ENCODE data around the gene NR3C2. TPM values are rescaled to one million over a fixed set of nuclear protein-coding genes. Genes with fewer than 3 reads are reported as not detected.
"Not testable (repeated sequence)": the region's sequence is repeated elsewhere in the genome, so short reads cannot be mapped to it uniquely, and the experiment has no call there.

The NR3C2 gene
- total and polyA plus RNA-seq, 4 donors = 2.8 to 43.9 (median 11.5) TPM

DNA sequence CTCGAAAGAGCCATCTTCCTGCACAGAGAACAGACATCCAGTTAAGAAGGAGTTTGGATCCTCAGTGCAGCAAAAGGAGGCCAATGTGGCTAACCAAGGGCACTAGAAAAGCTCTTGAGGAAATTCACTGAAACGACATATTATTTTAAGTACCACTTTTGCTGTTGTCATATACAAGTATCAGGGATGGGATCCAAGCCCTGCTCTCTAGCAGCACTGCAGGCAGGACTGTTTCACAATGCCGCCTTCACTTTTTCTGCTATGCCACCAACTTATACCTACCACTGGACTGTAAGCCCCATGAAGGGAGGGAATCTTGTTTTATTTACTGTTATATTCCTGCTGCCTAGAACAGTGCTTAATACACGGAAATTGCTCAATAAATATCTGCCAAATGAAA lies 299.0 kb downstream of the NR3C2 start:
- H3K27me3 ChIP-seq (ENCODE audit: control insufficient read depth in 3 of 3, insufficient read depth in 3 of 3, low read length in 2 of 3) = no peaks in the 10 kb centered on the region
- no peaks in the 10 kb centered on the region for H3K4me1 ChIP-seq (ENCODE audit: control insufficient read depth in 5 of 5, insufficient read depth in 5 of 5, low read length in 5 of 5)
- ATAC-seq (ENCODE audit: insufficient read depth, low FRiP score) (no peak), DNase-seq (no peak)
- 62 to 68% methylated on average over 4 of the region's 4 CpGs for WGBS, 2 donors
- no peak for TF ChIP-seq CTCF (IDR thresholded peaks at IDR 0.05; ENCODE audit: control extremely low read depth, extremely low read depth)
- H3K36me3 ChIP-seq (ENCODE audit: control insufficient read depth in 4 of 4, insufficient read depth in 4 of 4, low read length in 4 of 4) = peaks cover 0 to 9% (median 0%) of the 10 kb centered on the region in 4 donors
- no peaks in the 10 kb centered on the region for H3K9me3 ChIP-seq (ENCODE audit: control insufficient read depth in 4 of 4, insufficient read depth in 3 of 4, low read length in 3 of 4)
- H3K27ac ChIP-seq (ENCODE audit: low read depth in 1 of 2, low read length in 1 of 2) = no peak overlapping the region
- no peak overlapping the region for H3K9ac ChIP-seq (ENCODE audit: insufficient read depth in 1 of 2, low read length in 2 of 2)
- H3K4me3 ChIP-seq = no peak overlapping the region

GRCh38 chr4:148141501-148141900 lies 300.7 kb downstream of the NR3C2 start:
- no peak for TF ChIP-seq CTCF (IDR thresholded peaks at IDR 0.05; ENCODE audit: control extremely low read depth, extremely low read depth)
- 91 to 94% methylated on average over 3 of the region's 3 CpGs for WGBS, 2 donors
- no peaks in the 10 kb centered on the region for H3K9me3 ChIP-seq (ENCODE audit: control insufficient read depth in 4 of 4, insufficient read depth in 3 of 4, low read length in 3 of 4)
- H3K9ac ChIP-seq (ENCODE audit: insufficient read depth in 1 of 2, low read length in 2 of 2) = no peak overlapping the region
- H3K27me3 ChIP-seq (ENCODE audit: control insufficient read depth in 3 of 3, insufficient read depth in 3 of 3, low read length in 2 of 3) = no peaks in the 10 kb centered on the region
- ATAC-seq (ENCODE audit: insufficient read depth, low FRiP score) = no peak
- H3K27ac ChIP-seq (ENCODE audit: low read depth in 1 of 2, low read length in 1 of 2) = no peak overlapping the region
- no peak overlapping the region for H3K4me3 ChIP-seq
- no peaks in the 10 kb centered on the region for H3K4me1 ChIP-seq (ENCODE audit: control insufficient read depth in 5 of 5, insufficient read depth in 5 of 5, low read length in 5 of 5)
- peaks cover 0 to 8% (median 0%) of the 10 kb centered on the region in 4 donors for H3K36me3 ChIP-seq (ENCODE audit: control insufficient read depth in 4 of 4, insufficient read depth in 4 of 4, low read length in 4 of 4)
- peak in 1 of 3 donors; percentile 18 for DNase-seq

GRCh38 chr4:148126825-148127224 lies 315.4 kb downstream of the NR3C2 start:
- DNase-seq = no peak
- 82 to 86% methylated on average over 1 of the region's 1 CpG for WGBS, 2 donors
- Histone ChIP-seq H3K27ac (ENCODE audit: low read depth in 1 of 2, low read length in 1 of 2) (no peak overlapping the region), H3K4me1 (ENCODE audit: control insufficient read depth in 5 of 5, insufficient read depth in 5 of 5, low read length in 5 of 5) (no peaks in the 10 kb centered on the region), H3K4me3 (no peak overlapping the region), H3K9ac (ENCODE audit: insufficient read depth in 1 of 2, low read length in 2 of 2) (no peak overlapping the region), H3K9me3 (ENCODE audit: control insufficient read depth in 4 of 4, insufficient read depth in 3 of 4, low read length in 3 of 4) (peaks cover 0 to 9% (median 2%) of the 10 kb centered on the region in 4 donors), H3K36me3 (ENCODE audit: control insufficient read depth in 4 of 4, insufficient read depth in 4 of 4, low read length in 4 of 4) (peaks cover 0 to 3% (median 0%) of the 10 kb centered on the region in 4 donors), H3K27me3 (ENCODE audit: control insufficient read depth in 3 of 3, insufficient read depth in 3 of 3, low read length in 2 of 3) (no peaks in the 10 kb centered on the region)
- ATAC-seq (ENCODE audit: insufficient read depth, low FRiP score) = no peak
- TF ChIP-seq CTCF (IDR thresholded peaks at IDR 0.05; ENCODE audit: control extremely low read depth, extremely low read depth) = no peak

GRCh38 chr4:148124512-148124911 lies 317.7 kb downstream of the NR3C2 start:
- H3K9ac ChIP-seq (ENCODE audit: insufficient read depth in 1 of 2, low read length in 2 of 2) = no peak overlapping the region
- no peak for TF ChIP-seq CTCF (IDR thresholded peaks at IDR 0.05; ENCODE audit: control extremely low read depth, extremely low read depth)
- 37 to 95% methylated on average over 1 of the region's 1 CpG for WGBS, 2 donors

DNA sequence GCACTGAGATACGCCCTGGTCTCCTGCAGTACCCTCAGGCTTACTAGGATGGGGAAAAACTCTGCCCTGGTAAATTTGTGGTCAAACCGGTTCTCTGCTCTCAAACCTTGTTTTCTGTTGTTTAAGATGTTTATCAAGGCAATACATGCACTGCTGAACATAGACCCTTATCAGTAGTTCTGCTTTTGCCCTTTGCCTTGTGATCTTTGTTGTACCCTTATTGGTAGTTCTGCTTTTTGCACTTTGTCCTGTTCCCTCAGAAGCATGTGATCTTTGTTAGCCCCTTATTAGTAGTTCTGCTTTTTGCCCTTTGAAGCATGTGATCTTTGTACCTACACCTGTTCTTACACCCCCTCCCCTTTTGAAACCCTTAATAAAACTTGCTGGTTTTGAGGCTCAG lies 319.1 kb downstream of the NR3C2 start:
- not testable (repeated sequence) for H3K27me3 ChIP-seq (ENCODE audit: control insufficient read depth in 3 of 3, insufficient read depth in 3 of 3, low read length in 2 of 3); H3K27ac ChIP-seq (ENCODE audit: low read depth in 1 of 2, low read length in 1 of 2); H3K4me3 ChIP-seq; H3K9me3 ChIP-seq (ENCODE audit: control insufficient read depth in 4 of 4, insufficient read depth in 3 of 4, low read length in 3 of 4); ATAC-seq (ENCODE audit: insufficient read depth, low FRiP score); H3K9ac ChIP-seq (ENCODE audit: insufficient read depth in 1 of 2, low read length in 2 of 2); H3K4me1 ChIP-seq (ENCODE audit: control insufficient read depth in 5 of 5, insufficient read depth in 5 of 5, low read length in 5 of 5); DNase-seq
- 93 to 95% methylated on average over 2 of the region's 2 CpGs for WGBS, 2 donors
- H3K36me3 ChIP-seq (ENCODE audit: control insufficient read depth in 4 of 4, insufficient read depth in 4 of 4, low read length in 4 of 4) = peaks cover 0 to 12% (median 2%) of the 10 kb centered on the region in 4 donors

More at GRCh38 chr4:148124512-148124911, 317.7 kb downstream of the NR3C2 start:
- H3K4me3 ChIP-seq = no peak overlapping the region
- no peaks in the 10 kb centered on the region for H3K27me3 ChIP-seq (ENCODE audit: control insufficient read depth in 3 of 3, insufficient read depth in 3 of 3, low read length in 2 of 3)
- H3K27ac ChIP-seq (ENCODE audit: low read depth in 1 of 2, low read length in 1 of 2) = no peak overlapping the region
- ATAC-seq (ENCODE audit: insufficient read depth, low FRiP score) (no peak), DNase-seq (peak in 1 of 3 donors; percentile 26)
- H3K9me3 ChIP-seq (ENCODE audit: control insufficient read depth in 4 of 4, insufficient read depth in 3 of 4, low read length in 3 of 4) = peaks cover 0 to 9% (median 2%) of the 10 kb centered on the region in 4 donors
- H3K4me1 ChIP-seq (ENCODE audit: control insufficient read depth in 5 of 5, insufficient read depth in 5 of 5, low read length in 5 of 5) = no peaks in the 10 kb centered on the region
- H3K36me3 ChIP-seq (ENCODE audit: control insufficient read depth in 4 of 4, insufficient read depth in 4 of 4, low read length in 4 of 4) = peaks cover 0 to 12% (median 0%) of the 10 kb centered on the region in 4 donors

Data from lung (tissue), 12 donors.